HG03442 (cell line): ENCODE results near the gene TSPAN10.

Source experiments
- ATAC-seq: cut with Tn5 transposase; IDR thresholded peaks from one replicate; pipeline ENCODE4 v1.9.1; 2021; ENCODE audit warnings: mild to moderate bottlenecking, moderate library complexity; ENCODE audit not compliant: unreplicated experiment

The TSPAN10 gene

DNA sequence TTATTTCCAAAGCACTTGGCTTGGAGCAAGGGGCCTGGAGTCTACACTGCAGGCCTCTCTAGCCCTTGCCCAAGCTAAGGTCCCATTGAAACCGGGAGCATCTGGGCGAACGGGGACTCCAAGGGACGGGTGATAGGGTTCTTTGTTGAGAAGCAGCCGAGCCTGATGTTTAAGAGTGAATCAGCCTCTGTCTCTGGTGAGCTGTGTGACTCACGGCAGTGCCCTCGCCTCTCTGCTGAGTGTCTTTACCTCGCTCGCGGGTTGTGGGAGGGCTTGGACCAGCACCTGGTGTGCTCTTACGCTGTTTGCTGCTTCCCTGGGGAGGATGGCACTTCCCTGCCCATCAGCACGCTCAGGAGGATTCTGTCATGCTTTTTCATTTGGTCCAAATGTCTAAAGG is 48.1 kb downstream of the TSPAN10 start:
- ATAC-seq, result no peak

DNA sequence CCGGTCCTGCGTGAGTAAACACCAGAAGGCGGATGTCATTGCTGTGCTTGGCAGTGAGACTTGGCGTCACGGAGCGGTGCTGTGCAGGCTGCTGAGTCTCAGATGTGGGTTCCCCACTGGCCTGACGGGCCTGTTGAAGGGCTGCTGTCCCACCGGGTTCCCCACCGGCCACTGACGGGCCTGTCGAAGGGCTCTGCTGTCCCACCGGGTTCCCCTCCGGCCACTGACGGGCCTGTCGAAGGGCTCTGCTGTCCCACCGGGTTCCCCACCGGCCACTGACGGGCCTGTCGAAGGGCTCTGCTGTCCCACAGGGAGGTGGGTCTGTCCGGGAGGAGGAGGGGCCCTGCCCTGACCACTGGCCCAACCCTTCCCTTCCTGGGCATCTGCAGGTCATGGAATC is 49.6 kb downstream of the TSPAN10 start:
- ATAC-seq, result no peak

GRCh38 chr17:81687770-81688541 is 51.0 kb downstream of the TSPAN10 start:
- no peak for ATAC-seq

GRCh38 chr17:81688616-81689015 is 51.6 kb downstream of the TSPAN10 start:
- no peak for ATAC-seq

DNA sequence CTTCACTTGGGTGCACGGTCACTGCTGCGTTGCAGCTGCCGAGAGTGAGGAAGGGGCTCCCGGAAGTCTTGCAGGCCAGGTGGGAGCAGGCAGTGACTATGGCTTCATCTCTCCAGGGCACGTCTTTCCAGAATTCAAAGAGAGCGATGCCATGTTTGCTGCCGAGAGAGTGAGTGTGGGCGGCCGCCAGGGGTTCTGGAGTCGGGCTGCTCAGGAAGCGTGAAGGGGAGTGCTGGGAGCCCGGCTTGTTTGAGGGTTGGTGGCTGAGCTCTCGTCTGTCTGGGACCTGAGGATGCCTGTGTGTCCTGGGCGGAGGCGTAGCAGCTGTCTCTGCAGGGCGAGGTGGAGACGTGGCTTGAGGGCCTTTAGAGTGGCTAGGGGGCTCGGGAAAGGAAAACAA is 53.1 kb downstream of the TSPAN10 start:
- ATAC-seq, result no peak

DNA sequence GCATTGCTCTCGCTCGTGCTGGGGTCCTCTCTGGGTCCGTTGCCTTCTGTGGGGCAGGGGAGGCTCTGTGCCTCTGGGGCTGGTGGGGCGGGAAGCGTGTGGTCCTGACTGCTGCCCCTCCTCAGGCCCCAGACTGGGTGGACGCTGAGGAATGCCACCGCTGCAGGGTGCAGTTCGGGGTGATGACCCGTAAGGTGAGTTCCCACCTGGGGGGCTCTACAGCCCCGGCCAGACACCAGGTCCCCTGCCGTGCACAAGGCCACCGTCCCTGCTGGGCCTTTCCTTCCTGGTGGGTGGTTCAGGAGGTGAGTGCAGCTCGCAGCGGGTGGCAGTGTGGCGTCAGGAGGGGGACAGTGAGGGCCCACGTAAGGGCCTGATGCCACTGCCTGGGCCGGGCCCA is 53.6 kb downstream of the TSPAN10 start:
- no peak for ATAC-seq

DNA sequence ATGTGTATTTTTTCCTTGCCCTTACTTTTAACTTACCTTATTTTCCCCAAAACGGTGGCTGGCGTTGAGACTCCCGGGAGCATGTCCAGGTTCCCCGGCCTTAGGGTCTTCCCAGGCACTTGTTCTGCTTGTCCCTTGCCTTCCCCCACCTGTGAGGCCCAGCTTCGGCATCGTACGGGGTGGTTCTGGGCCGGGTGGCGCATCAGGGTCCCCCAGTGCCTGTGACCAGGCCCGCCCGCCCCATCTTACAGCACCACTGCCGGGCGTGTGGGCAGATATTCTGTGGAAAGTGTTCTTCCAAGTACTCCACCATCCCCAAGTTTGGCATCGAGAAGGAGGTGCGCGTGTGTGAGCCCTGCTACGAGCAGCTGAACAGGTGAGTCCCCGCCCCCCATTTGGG is 54.2 kb downstream of the TSPAN10 start:
- ATAC-seq, result no peak

- no peak for ATAC-seq
Observed at GRCh38 chr17:81691608-81692007, 54.6 kb downstream of the TSPAN10 start.

- no peak for ATAC-seq
Observed at GRCh38 chr17:81693509-81694210, 56.7 kb downstream of the TSPAN10 start.

DNA sequence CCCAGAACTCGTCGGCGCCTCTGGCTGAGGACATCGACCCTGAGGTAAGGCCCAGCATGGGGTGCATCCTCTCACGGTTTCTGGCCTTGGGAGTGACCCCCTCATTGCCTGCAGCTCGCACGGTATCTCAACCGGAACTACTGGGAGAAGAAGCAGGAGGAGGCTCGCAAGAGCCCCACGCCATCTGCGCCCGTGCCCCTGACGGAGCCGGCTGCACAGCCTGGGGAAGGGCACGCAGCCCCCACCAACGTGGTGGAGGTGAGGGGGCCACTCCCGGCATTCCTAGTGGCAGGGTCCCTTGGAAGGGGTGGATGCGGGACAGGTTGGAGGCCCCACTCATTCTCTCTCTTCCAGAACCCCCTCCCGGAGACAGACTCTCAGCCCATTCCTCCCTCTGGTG is 57.8 kb downstream of the TSPAN10 start:
- ATAC-seq, result no peak

DNA sequence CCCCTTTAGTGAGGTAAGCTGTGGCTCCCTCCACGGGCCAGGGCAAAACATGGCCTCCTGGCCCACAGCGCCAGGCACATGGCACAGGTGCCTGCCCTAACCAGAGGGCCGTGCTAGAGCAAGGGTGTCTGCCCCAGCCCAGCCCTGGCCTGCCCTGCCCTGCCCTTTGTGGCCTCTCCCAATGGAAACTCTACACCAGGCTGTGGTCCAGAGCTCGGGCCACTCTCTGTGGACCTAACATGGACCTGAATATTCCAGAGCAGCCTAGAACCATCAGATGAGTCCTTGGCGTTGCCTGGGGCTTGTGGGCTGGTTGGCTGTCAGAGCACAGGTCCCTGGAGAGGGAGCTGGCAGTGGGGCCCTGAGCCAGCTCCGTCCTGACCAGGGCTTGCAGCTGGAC is 58.2 kb downstream of the TSPAN10 start:
- ATAC-seq, result no peak

DNA sequence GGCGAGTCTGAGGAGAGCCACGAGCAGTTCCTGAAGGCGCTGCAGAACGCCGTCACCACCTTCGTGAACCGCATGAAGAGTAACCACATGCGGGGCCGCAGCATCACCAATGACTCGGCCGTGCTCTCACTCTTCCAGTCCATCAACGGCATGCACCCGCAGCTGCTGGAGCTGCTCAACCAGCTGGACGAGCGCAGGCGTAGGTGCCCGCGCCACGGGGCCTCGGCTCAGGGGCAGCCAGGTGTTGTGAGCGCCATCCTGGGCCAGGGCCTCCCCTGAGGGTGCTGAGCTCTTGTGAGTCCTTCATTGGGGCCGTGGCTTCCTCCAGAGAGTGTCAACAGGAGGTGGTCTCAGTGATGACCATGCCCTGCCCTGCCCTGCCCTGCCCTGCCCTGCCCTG is 58.8 kb downstream of the TSPAN10 start:
- no peak for ATAC-seq

- ATAC-seq, result no peak
Observed at GRCh38 chr17:81696218-81696941, 59.4 kb downstream of the TSPAN10 start.

DNA sequence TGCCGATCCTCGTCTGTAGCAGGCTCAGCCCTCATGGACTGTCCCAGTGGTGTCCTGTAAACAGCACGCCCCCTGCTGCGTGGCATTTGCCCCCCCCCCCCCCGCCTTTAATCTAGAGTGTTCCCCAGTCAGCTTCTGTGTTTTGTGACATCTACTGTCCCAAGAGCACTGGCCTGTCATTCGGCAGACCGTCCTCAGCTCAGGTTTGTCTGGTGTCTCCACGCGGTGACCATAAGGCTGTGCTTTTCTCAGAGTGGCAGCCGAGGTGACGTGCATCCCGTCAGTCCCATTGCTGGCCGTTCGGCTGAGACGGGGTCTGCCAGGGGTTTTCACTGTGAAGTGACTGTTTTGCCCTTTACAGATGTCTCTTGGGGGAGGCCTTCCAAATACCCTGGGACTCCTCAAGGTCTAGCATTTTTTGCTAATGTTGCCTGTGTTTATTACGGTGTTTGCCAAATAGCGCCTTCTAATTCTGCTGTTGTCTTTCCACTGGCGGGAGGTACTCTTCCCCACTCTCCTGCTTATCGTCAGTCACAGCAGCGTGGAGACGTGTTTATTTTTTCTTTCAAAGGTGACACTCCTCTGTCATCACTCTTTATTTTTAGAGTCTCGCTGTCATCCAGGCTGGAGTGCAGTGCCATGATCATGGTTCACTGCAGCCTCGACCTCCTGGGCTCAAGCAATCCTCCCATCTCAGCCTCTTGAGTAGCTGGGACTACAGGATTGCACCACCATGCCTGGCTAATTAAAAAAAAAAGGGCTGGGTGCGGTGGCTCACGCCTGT is 60.5 kb downstream of the TSPAN10 start:
- ATAC-seq, result no peak
